Mononuclear cell (primary cell): ENCODE measurements around the gene ABI1. TPM values are rescaled to one million over a fixed set of nuclear protein-coding genes. Genes with fewer than 3 reads are reported as not detected.
"Not testable (repeated sequence)": the region's sequence is repeated elsewhere in the genome, so short reads cannot be mapped to it uniquely, and the experiment has no call there.

Experiments
- H3K27me3 ChIP-seq: 2 replicates; pipeline ENCODE4 v1.6.0; 2011; ENCODE audit warnings: low read length, control low read depth; ENCODE audit not compliant: insufficient read depth
- H3K4me1 ChIP-seq: 2 replicates; pipeline ENCODE4 v1.5.1; 2011; ENCODE audit warnings: mild to moderate bottlenecking, low read length, control low read depth; ENCODE audit not compliant: insufficient read depth
- H3K4me3 ChIP-seq: 2 replicates; pipeline ENCODE4 v1.5.1; 2011; ENCODE audit warnings: mild to moderate bottlenecking, low read length, moderate library complexity
- H3K9me3 ChIP-seq: 2 replicates; pipeline ENCODE4 v1.5.1; 2011; ENCODE audit warnings: low read depth, mild to moderate bottlenecking, control low read depth, low read length
- total RNA-seq: library from RNA; depleted of rRNA; stranded (reverse); fragments of >200 nt; gene quantifications from one replicate; pipeline ENCODE4 v1.2.3, GENCODE V29; 2012

The ABI1 gene
- 100 TPM for total RNA-seq

GRCh38 chr10:26860443-26861204 lies at the start of gene ABI1:
TSS of gene ABI1 (minus strand) at chr10:26860958. CDS start at chr10:26860863, 95 bp downstream.
- H3K27me3 ChIP-seq: no peaks in the 10 kb centered on the region
- H3K9me3 ChIP-seq: no peaks in the 10 kb centered on the region
- H3K4me1 ChIP-seq: peaks cover 53% of the 10 kb centered on the region
- peak within 1 kb of the TSS; percentile 99 for H3K4me3 ChIP-seq

GRCh38 chr10:26909753-26910152 lies 49.0 kb upstream of the ABI1 start:
- Histone ChIP-seq H3K4me1 (no peaks in the 10 kb centered on the region), H3K4me3 (no peak overlapping the region), H3K9me3 (no peaks in the 10 kb centered on the region), H3K27me3 (no peaks in the 10 kb centered on the region)

- not testable (repeated sequence) for H3K4me3 ChIP-seq, H3K27me3 ChIP-seq, H3K9me3 ChIP-seq, H3K4me1 ChIP-seq
These were observed 44.6 kb upstream of the ABI1 start for GRCh38 chr10:26905253-26905781.

GRCh38 chr10:26903431-26904217 lies 42.9 kb upstream of the ABI1 start:
- Histone ChIP-seq H3K9me3 (no peaks in the 10 kb centered on the region), H3K4me3 (no peak overlapping the region), H3K4me1 (no peaks in the 10 kb centered on the region), H3K27me3 (no peaks in the 10 kb centered on the region)

- not testable (repeated sequence) for H3K27me3 ChIP-seq, H3K4me3 ChIP-seq
These were observed 31.7 kb upstream of the ABI1 start for GRCh38 chr10:26892306-26892923.

GRCh38 chr10:26890956-26891355 lies 30.2 kb upstream of the ABI1 start:
- Histone ChIP-seq H3K4me3 (no peak overlapping the region), H3K4me1 (no peaks in the 10 kb centered on the region), H3K9me3 (no peaks in the 10 kb centered on the region), H3K27me3 (no peaks in the 10 kb centered on the region)

More at GRCh38 chr10:26892306-26892923, 31.7 kb upstream of the ABI1 start:
- H3K4me1 ChIP-seq, H3K9me3 ChIP-seq: not testable (repeated sequence)

GRCh38 chr10:26887611-26888215 lies 27.0 kb upstream of the ABI1 start:
- H3K4me3 ChIP-seq: no peak overlapping the region
- no peaks in the 10 kb centered on the region for H3K4me1 ChIP-seq
- no peaks in the 10 kb centered on the region for H3K27me3 ChIP-seq
- no peaks in the 10 kb centered on the region for H3K9me3 ChIP-seq

- H3K4me3 ChIP-seq: no peak overlapping the region
- H3K9me3 ChIP-seq: no peaks in the 10 kb centered on the region
- no peaks in the 10 kb centered on the region for H3K4me1 ChIP-seq
- H3K27me3 ChIP-seq: peaks cover 8% of the 10 kb centered on the region
These were observed 21.0 kb upstream of the ABI1 start for GRCh38 chr10:26881600-26882331.

GRCh38 chr10:26879744-26880143 lies 19.0 kb upstream of the ABI1 start:
- H3K27me3 ChIP-seq: peaks cover 8% of the 10 kb centered on the region
- H3K4me1 ChIP-seq: no peaks in the 10 kb centered on the region
- H3K9me3 ChIP-seq: no peaks in the 10 kb centered on the region
- no peak overlapping the region for H3K4me3 ChIP-seq

- Histone ChIP-seq H3K4me1 (peaks cover 8% of the 10 kb centered on the region), H3K4me3 (no peak overlapping the region), H3K27me3 (no peaks in the 10 kb centered on the region), H3K9me3 (no peaks in the 10 kb centered on the region)
These were observed 10.0 kb upstream of the ABI1 start for GRCh38 chr10:26870766-26871165.

GRCh38 chr10:26869528-26869927 lies 8.8 kb upstream of the ABI1 start:
- H3K4me1 ChIP-seq: peaks cover 8% of the 10 kb centered on the region
- no peaks in the 10 kb centered on the region for H3K9me3 ChIP-seq
- no peak overlapping the region for H3K4me3 ChIP-seq
- H3K27me3 ChIP-seq: no peaks in the 10 kb centered on the region

GRCh38 chr10:26863351-26864076 lies 2.8 kb upstream of the ABI1 start:
- peaks cover 25% of the 10 kb centered on the region for H3K4me1 ChIP-seq
- H3K9me3 ChIP-seq: no peaks in the 10 kb centered on the region
- H3K27me3 ChIP-seq: no peaks in the 10 kb centered on the region
- H3K4me3 ChIP-seq: no peak overlapping the region

- no peak overlapping the region for H3K4me3 ChIP-seq
- peaks cover 46% of the 10 kb centered on the region for H3K4me1 ChIP-seq
- no peaks in the 10 kb centered on the region for H3K27me3 ChIP-seq
- no peaks in the 10 kb centered on the region for H3K9me3 ChIP-seq
These were observed 644 bp upstream of the ABI1 start for GRCh38 chr10:26861205-26861998.
